GM12878 (cell line): ENCODE results near the gene SLC12A9. TPM values are rescaled to one million over a fixed set of nuclear protein-coding genes. Genes with fewer than 3 reads are reported as not detected.

Experiments
- ATAC-seq: fragments of 200-7000 bp; cut with Tn5 transposase; 3 replicates; pipeline ENCODE4 v1.9.1; 2020; ENCODE audit warnings: mild to moderate bottlenecking, moderate library complexity
- BruUV-seq: library from RNA; stranded (reverse); fragments of 400-500 nt; replicated peaks from 2 replicates; lab custom pipeline; 2021; lab: Mats Ljungman, UMichigan
- CTCF ChIA-PET: fragments of 300-600 bp; sonication (Branson Sonifier 250); formaldehyde crosslinking; extraction: SDS; loops from one replicate; lab custom pipeline; 2021; ENCODE audit warnings: inconsistent platforms; lab: Yijun Ruan, JAX
- POLR2A ChIA-PET: fragments of 350-600 bp; formaldehyde crosslinking; extraction: SDS; loops from one replicate; lab custom pipeline; 2021; ENCODE audit warnings: inconsistent platforms; lab: Charles Lee
- RAD21 ChIA-PET: fragments of 300-600 bp; sonication (Branson Sonifier 250); formaldehyde crosslinking; loops from one replicate; lab custom pipeline; 2023; ENCODE audit warnings: antibody characterized with exemption; ENCODE audit not compliant: unreplicated experiment; lab: Charles Lee
- SMC1A ChIA-PET: fragments of 300-600 bp; sonication (Branson Sonifier 250); formaldehyde crosslinking; loops from one replicate; lab custom pipeline; 2023; ENCODE audit not compliant: unreplicated experiment, uncharacterized antibody; lab: Charles Lee
- DNase-seq: peaks from one replicate; pipeline ENCODE4 v3.0.0-alpha.2; 2011; ENCODE audit warnings: low read depth, low spot score
- FAIRE-seq: peaks from 3 replicates; lab custom pipeline; 2011; peaks lifted over from hg19 to GRCh38; lab: Jason Lieb, UNC
- H2AFZ ChIP-seq: 2 replicates; pipeline ENCODE4 v1.6.0; 2011; ENCODE audit warnings: low read depth, low read length, control low read depth; ENCODE audit not compliant: control insufficient read depth
- H3K27ac ChIP-seq: 2 replicates; pipeline ENCODE4 v1.5.1; 2011; ENCODE audit warnings: control low read depth; ENCODE audit not compliant: control insufficient read depth, insufficient read depth
- H3K27me3 ChIP-seq, 2 experiments: replicated peaks in 1 of 2; 2 replicates each; pipeline versions ENCODE4 v1.6.0 to v1.6.1; 2011; ENCODE audit warnings: low read length in 1 of 2; ENCODE audit not compliant: control insufficient read depth in 2 of 2, insufficient read depth in 2 of 2
- H3K36me3 ChIP-seq, 2 experiments: 2 replicates each; pipeline ENCODE4 v1.5.1; 2011; ENCODE audit warnings: low read length in 1 of 2; ENCODE audit not compliant: control insufficient read depth in 2 of 2, insufficient read depth in 2 of 2
- H3K4me1 ChIP-seq: 2 replicates; pipeline ENCODE4 v1.6.1; 2011; ENCODE audit warnings: mild to moderate bottlenecking, low read length, moderate library complexity, mixed read lengths; ENCODE audit not compliant: control insufficient read depth, insufficient read depth
- H3K4me2 ChIP-seq: 2 replicates; pipeline ENCODE4 v1.6.0; 2011; ENCODE audit warnings: control low read depth; ENCODE audit not compliant: control insufficient read depth, insufficient read depth
- H3K4me3 ChIP-seq: fragments of 200-600 bp; sonication (generic); 2 replicates; pipeline ENCODE4 v1.5.1; 2016
- H3K79me2 ChIP-seq: 2 replicates; pipeline ENCODE4 v1.6.0; 2011; ENCODE audit warnings: low read length; ENCODE audit not compliant: control insufficient read depth, insufficient read depth
- H3K9ac ChIP-seq: 2 replicates; pipeline ENCODE4 v1.8.0; 2011; ENCODE audit warnings: low read length, control low read depth, mixed read lengths; ENCODE audit not compliant: control insufficient read depth, insufficient read depth
- H3K9me3 ChIP-seq: replicated peaks from 3 replicates; pipeline ENCODE4 v1.5.1; 2011; ENCODE audit warnings: mild to moderate bottlenecking, low read length; ENCODE audit not compliant: control insufficient read depth, insufficient read depth
- H4K20me1 ChIP-seq: 2 replicates; pipeline ENCODE4 v1.6.0; 2011; ENCODE audit not compliant: control insufficient read depth, insufficient read depth
- BCL11A ChIP-seq: IDR thresholded peaks from 2 replicates; pipeline ENCODE4 v1.6.1; 2011; ENCODE audit warnings: low read depth, low read length
- CBFB ChIP-seq: IDR thresholded peaks from 2 replicates; pipeline ENCODE4 v1.6.1; 2016; ENCODE audit warnings: antibody characterized with exemption, low read depth
- CBX5 ChIP-seq: sonication (generic); IDR thresholded peaks from 2 replicates; pipeline ENCODE4 v1.6.1; 2016; ENCODE audit warnings: low read depth, moderate library complexity, mild to moderate bottlenecking, inconsistent platforms
- CREM ChIP-seq: IDR thresholded peaks from 2 replicates; pipeline ENCODE4 v1.6.1; 2014; ENCODE audit warnings: antibody characterized with exemption, low read depth
- DPF2 ChIP-seq: fragments of 450-650 bp; IDR thresholded peaks from 2 replicates; pipeline ENCODE4 v1.6.1; 2017; ENCODE audit warnings: mild to moderate bottlenecking
- EGR1 ChIP-seq, 2 experiments: IDR thresholded peaks; 1 replicate in 1 of 2; 2 replicates in 1 of 2; pipeline ENCODE4 v1.6.1; 2011 to 2012; ENCODE audit warnings: low read depth in 2 of 2, low read length in 2 of 2, borderline replicate concordance in 1 of 2, mild to moderate bottlenecking in 1 of 2, moderate library complexity in 1 of 2
- ELK1 ChIP-seq: IDR thresholded peaks from 2 replicates; pipeline ENCODE4 v1.6.1; 2012; ENCODE audit warnings: low read depth, low read length, improper control_type of control experiment
- FOXK2 ChIP-seq: fragments of 450-650 bp; IDR thresholded peaks from 2 replicates; pipeline ENCODE4 v1.6.1; 2017; ENCODE audit warnings: mild to moderate bottlenecking, moderate library complexity
- IKZF1 ChIP-seq: fragments of 450-650 bp; conservative IDR thresholded peaks from 2 replicates; pipeline ENCODE4 v1.6.1; 2017; ENCODE audit warnings: antibody characterized with exemption, mild to moderate bottlenecking
- MEF2B ChIP-seq: fragments of 450-650 bp; IDR thresholded peaks from 2 replicates; pipeline ENCODE4 v1.6.1; 2018; ENCODE audit warnings: mild to moderate bottlenecking, moderate library complexity; ENCODE audit not compliant: partially characterized antibody, poor library complexity, severe bottlenecking
- MTA3 ChIP-seq: IDR thresholded peaks from 2 replicates; pipeline ENCODE4 v1.6.1; 2012; ENCODE audit warnings: low read length, inconsistent platforms, borderline replicate concordance
- NFYA ChIP-seq: IDR thresholded peaks from 2 replicates; pipeline ENCODE4 v1.6.1; 2011; ENCODE audit warnings: low read depth, mild to moderate bottlenecking, low read length, improper control_type of control experiment, borderline replicate concordance
- NR2C2 ChIP-seq: IDR thresholded peaks from 2 replicates; pipeline ENCODE4 v1.6.1; 2011; ENCODE audit warnings: borderline replicate concordance, low read depth; ENCODE audit not compliant: control insufficient read depth, insufficient read length
- PAX5 ChIP-seq: IDR thresholded peaks from 2 replicates; pipeline ENCODE4 v1.6.1; 2011; ENCODE audit warnings: low read depth, low read length, borderline replicate concordance
- SMAD5 ChIP-seq: IDR thresholded peaks from 2 replicates; pipeline ENCODE4 v1.6.1; 2016; ENCODE audit warnings: antibody characterized with exemption, low read depth
- SMC3 ChIP-seq: IDR thresholded peaks from 2 replicates; pipeline ENCODE4 v1.6.1; 2011; ENCODE audit warnings: low read length, improper control_type of control experiment, borderline replicate concordance
- SUZ12 ChIP-seq: fragments of 200-600 bp; sonication (generic); IDR thresholded peaks from one replicate; pipeline ENCODE4 v1.6.1; 2018; ENCODE audit warnings: antibody characterized with exemption, mild to moderate bottlenecking; ENCODE audit not compliant: unreplicated experiment
- TCF12 ChIP-seq: IDR thresholded peaks from 2 replicates; pipeline ENCODE4 v1.6.1; 2011; ENCODE audit warnings: low read depth, mild to moderate bottlenecking, low read length
- TCF7 ChIP-seq: IDR thresholded peaks from 2 replicates; pipeline ENCODE4 v1.6.1; 2014; ENCODE audit warnings: antibody characterized with exemption, borderline replicate concordance
- WGBS: methylation state at CpG from one replicate; pipeline ENCODE4 v1.1.6; 2016; ENCODE audit warnings: low lambda C conversion rate; ENCODE audit not compliant: insufficient replicate concordance, insufficient coverage; ENCODE audit errors: missing lambda C conversion rate; 5-methylcytosine and 5-hydroxymethylcytosine counted together
- in situ Hi-C: fragments of 300-500 bp; cut with MboI; formaldehyde crosslinking; loops from 9 replicates; pipeline ENCODE4 v1.14.3; 2018; ENCODE audit warnings: mixed read lengths
- intact Hi-C: fragments of 100-400 bp; cut with micrococcal nuclease; formaldehyde crosslinking; loops from one replicate; pipeline ENCODE4 v1.14.2; 2022; ENCODE audit not compliant: unreplicated experiment
- polyA plus RNA-seq, 11 experiments: library from polyadenylated mRNA; depleted of rRNA in 4 of 11; unstranded in 6 of 11; stranded (reverse) in 5 of 11; fragments of >200 nt; fragmentation: Nextera tagmentation in 4 of 11; fragmentation: Illumina TruSeq in 1 of 11; extraction: Ambion mirVana in 4 of 11; extraction: Trizol in 1 of 11; gene quantifications; 1 replicate in 1 of 11; 2 replicates in 10 of 11; pipeline versions ENCODE4 v1.2.1 to v1.2.3, GENCODE V29; 2011 to 2016; ENCODE audit warnings: inconsistent platforms in 2 of 11, missing spikeins in 2 of 11, low read depth in 1 of 11
- total RNA-seq, 4 experiments: library from RNA; depleted of rRNA in 3 of 4; stranded (reverse); fragments of >200 nt in 3 of 4; fragmentation: Illumina TruSeq in 1 of 4; extraction: Trizol in 1 of 4; gene quantifications; 2 replicates each; pipeline versions ENCODE4 v1.2.1 to v1.2.3, GENCODE V29; 2013 to 2021
- TF ChIP-seq, protein P1 (sequence below): IDR thresholded peaks from 2 replicates; pipeline ENCODE4 v1.6.1; 2011; ENCODE audit warnings: borderline replicate concordance, low read depth, mild to moderate bottlenecking, moderate library complexity, mixed read lengths, low read length; ENCODE audit not compliant: insufficient read depth; ENCODE audit errors: extremely low read length

SLC12A9 gene
- total and polyA plus RNA-seq, 10 of the 15 experiments (the other 5 are each of a cell fraction or from before 2014, with no cell fraction given), result 0.24 to 18.5 (median 9.4) TPM

DNA sequence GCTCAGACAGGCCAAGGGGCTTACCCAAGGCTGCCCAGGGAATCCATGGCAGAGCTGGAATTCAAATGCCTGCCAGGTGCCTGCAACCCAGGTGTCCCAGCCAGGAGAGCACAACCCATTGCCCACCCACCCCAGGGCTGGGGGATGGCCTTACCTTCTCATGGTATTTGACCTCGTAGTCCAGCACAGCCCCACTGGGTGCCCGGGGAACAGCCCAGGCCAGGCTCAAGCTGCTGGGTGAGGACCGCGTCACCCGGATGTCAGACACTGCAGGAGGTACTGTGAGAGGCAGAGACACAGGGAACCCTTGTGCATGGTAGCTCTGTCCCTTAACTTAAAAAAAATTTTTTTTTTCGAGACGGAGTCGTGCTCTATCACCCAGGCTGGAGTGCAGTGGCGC is 34.1 kb upstream of the SLC12A9 start:
- CTCF ChIA-PET, result no interaction called here

GRCh38 chr7:100818825-100819224 is 33.7 kb upstream of the SLC12A9 start:
- H3K27ac ChIP-seq, result no peak overlapping the region
- intact Hi-C loops, result no loop called here
- SMC1A ChIA-PET, result no interaction called here
- H3K36me3 ChIP-seq, result no peaks in the 10 kb centered on the region
- no peak for FAIRE-seq
- no peaks in the 10 kb centered on the region for H3K4me1 ChIP-seq
- H3K4me2 ChIP-seq, result no peak overlapping the region
- H3K79me2 ChIP-seq, result no peaks in the 10 kb centered on the region
- in situ Hi-C loops, result no loop called here
- ATAC-seq, result no peak
- H3K4me3 ChIP-seq, result no peak overlapping the region
- RAD21 ChIA-PET, result no interaction called here
- CTCF ChIA-PET, result no interaction called here
- no peak overlapping the region for H2AFZ ChIP-seq
- no peak overlapping the region for H3K9ac ChIP-seq
- no TSS peak for BruUV-seq
- 54% methylated on average over 6 of the region's 6 CpGs for WGBS
- no peaks in the 10 kb centered on the region for H3K9me3 ChIP-seq
- no peaks in the 10 kb centered on the region for H3K27me3 ChIP-seq
- DNase-seq, result no peak
- POLR2A ChIA-PET, result no interaction called here
- H4K20me1 ChIP-seq, result no peaks in the 10 kb centered on the region
- no peak for TF ChIP-seq PAX5
- TF ChIP-seq, protein P1, sequence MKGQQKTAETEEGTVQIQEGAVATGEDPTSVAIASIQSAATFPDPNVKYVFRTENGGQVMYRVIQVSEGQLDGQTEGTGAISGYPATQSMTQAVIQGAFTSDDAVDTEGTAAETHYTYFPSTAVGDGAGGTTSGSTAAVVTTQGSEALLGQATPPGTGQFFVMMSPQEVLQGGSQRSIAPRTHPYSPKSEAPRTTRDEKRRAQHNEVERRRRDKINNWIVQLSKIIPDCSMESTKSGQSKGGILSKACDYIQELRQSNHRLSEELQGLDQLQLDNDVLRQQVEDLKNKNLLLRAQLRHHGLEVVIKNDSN, result no peak
- no peak for TF ChIP-seq TCF7
- TF ChIP-seq DPF2, result no peak
- no peak for TF ChIP-seq TCF12
- no peak for TF ChIP-seq SMAD5
- TF ChIP-seq ELK1, result no peak
- TF ChIP-seq SMC3, result no peak
- no peak for TF ChIP-seq MEF2B
- TF ChIP-seq EGR1 (IDR thresholded peaks at IDR 0.05; ENCODE audit: borderline replicate concordance in 1 of 2, low read depth in 2 of 2, low read length in 2 of 2), result no peak
- no peak for TF ChIP-seq BCL11A
- TF ChIP-seq NFYA, result no peak
- no peak for TF ChIP-seq MTA3
- no peak for TF ChIP-seq CBX5
- no peak for TF ChIP-seq SUZ12
- TF ChIP-seq NR2C2, result no peak
- no peak for TF ChIP-seq CREM
- no peak for TF ChIP-seq CBFB

More for the DNA sequence above, 34.1 kb upstream of the SLC12A9 start:
- WGBS, result 56% methylated on average over 9 of the region's 9 CpGs
- ChIA-PET RAD21 (no interaction called here), SMC1A (no interaction called here), POLR2A (no interaction called here)
- Histone ChIP-seq H3K79me2 (no peaks in the 10 kb centered on the region), H2AFZ (no peak overlapping the region), H3K4me3 (no peak overlapping the region), H3K9ac (no peak overlapping the region), H3K9me3 (no peaks in the 10 kb centered on the region), H3K27ac (no peak overlapping the region), H4K20me1 (no peaks in the 10 kb centered on the region), H3K4me1 (no peaks in the 10 kb centered on the region), H3K36me3 (no peaks in the 10 kb centered on the region), H3K27me3 (no peaks in the 10 kb centered on the region), H3K4me2 (no peak overlapping the region)
- ATAC-seq (no peak), FAIRE-seq (no peak), DNase-seq (no peak)
- TF ChIP-seq FOXK2 (no peak), IKZF1 (no peak)
- in situ Hi-C loops, result no loop called here
- BruUV-seq, result no TSS peak
- intact Hi-C loops, result no loop called here
